GM19035 (cell line): ENCODE data around the gene GCHFR.

Source experiments
- ATAC-seq: cut with Tn5 transposase; IDR thresholded peaks from one replicate; pipeline ENCODE4 v1.9.1; 2021; ENCODE audit not compliant: unreplicated experiment

Gene GCHFR

GRCh38 chr15:40763801-40764628, at the start of gene GCHFR:
Gene GCHFR, plus strand, starts transcription at chr15:40764068. Its CDS starts 113 bp downstream, at chr15:40764181.
- ATAC-seq: peak; percentile 55

GRCh38 chr15:40714144-40714543, 49.7 kb upstream of the GCHFR start:
- no peak for ATAC-seq

GRCh38 chr15:40716165-40716564, 47.7 kb upstream of the GCHFR start:
- no peak for ATAC-seq

GRCh38 chr15:40721701-40722100, 42.2 kb upstream of the GCHFR start:
- no peak for ATAC-seq

- ATAC-seq: no peak
Measured at GRCh38 chr15:40722354-40722753, 41.5 kb upstream of the GCHFR start.

DNA sequence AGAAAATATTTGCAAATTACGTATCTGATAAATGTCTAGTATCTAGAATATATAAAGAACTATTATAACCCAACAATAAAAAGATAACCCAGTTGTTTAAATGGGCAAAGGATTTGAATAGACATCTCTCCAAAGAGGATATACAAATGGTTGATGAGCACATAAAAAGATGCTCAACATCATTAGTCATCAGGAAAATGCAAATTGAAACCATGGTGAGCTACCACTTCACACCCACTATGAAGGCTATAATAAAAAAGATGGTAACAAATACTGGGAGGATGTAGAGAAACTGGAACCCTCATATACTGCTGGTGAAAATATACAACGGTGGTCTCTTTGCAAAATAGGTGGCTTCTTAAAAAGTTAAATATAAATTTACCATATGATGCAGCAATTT, 40.9 kb upstream of the GCHFR start:
- no peak for ATAC-seq

- no peak for ATAC-seq
Measured at GRCh38 chr15:40723919-40724318, 39.9 kb upstream of the GCHFR start.

DNA sequence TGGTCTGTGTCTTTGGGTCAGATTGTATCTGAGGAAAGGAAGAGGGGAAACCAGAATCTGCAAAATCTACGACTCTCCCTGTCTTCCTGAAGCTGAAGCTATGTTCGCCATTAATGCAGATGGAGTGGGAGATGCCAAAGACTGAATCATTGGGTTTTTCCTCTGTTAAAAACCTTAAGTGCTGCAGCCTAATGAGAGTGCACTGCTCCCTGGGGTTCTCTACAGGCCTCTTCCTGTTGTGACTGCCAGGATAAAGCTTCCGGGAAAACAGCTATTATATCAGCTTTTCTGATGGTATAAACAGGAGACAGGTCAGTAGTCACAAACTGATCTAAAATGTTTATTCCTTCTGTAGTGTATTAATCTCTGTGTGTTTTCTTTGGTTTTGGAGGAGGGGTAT, 32.8 kb upstream of the GCHFR start:
- no peak for ATAC-seq

DNA sequence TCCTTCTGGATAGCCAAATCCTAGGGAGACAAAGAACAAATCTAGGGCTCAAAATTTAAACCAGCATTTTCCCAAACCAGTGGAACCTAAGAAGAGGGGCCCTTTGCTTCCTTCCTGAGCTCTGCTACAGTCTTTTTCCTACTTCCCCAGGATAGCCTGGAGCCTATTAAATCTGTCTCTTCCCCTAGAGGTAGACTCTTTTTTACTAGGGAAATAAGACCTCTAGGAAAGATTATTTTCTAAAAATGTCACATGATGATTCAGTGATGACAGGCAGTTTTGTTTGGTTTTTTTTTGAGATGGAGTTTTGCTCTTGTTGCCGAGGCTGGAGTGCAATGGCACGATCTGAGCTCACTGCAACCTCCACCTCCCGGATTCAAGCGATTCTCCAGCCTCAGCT, 27.3 kb upstream of the GCHFR start:
- ATAC-seq: no peak

DNA sequence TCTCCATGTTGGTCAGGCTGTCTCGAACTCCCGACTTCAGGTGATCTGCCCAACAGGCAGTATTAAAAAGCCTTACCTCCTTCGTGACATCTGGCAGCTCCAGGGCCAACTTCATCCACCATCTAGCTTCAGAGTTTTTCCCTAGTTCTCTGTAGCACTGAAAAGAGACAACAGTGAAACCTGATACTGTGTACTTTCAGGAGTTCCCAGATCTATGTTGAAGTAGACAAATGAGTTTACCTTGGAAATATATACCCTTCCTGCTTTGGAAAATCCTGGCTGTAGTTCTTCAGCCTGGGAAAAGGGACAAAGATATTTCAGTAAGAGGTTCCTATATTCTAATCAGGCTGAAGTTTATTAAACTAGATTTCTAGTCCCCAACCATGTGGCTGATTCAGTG, 26.8 kb upstream of the GCHFR start:
- ATAC-seq: no peak

- ATAC-seq: no peak
Measured at GRCh38 chr15:40739047-40739446, 24.8 kb upstream of the GCHFR start.

- no peak for ATAC-seq
Measured at GRCh38 chr15:40739854-40740253, 24.0 kb upstream of the GCHFR start.

GRCh38 chr15:40743485-40743901, 20.4 kb upstream of the GCHFR start:
- no peak for ATAC-seq

GRCh38 chr15:40743921-40744814, 19.7 kb upstream of the GCHFR start:
- no peak for ATAC-seq

GRCh38 chr15:40744815-40745152, 19.1 kb upstream of the GCHFR start:
- ATAC-seq: no peak

- no peak for ATAC-seq
Measured at GRCh38 chr15:40746916-40747418, 16.9 kb upstream of the GCHFR start.

- ATAC-seq: no peak
Measured at GRCh38 chr15:40747685-40748631, 15.9 kb upstream of the GCHFR start.

- ATAC-seq: no peak
Measured at GRCh38 chr15:40749151-40749630, 14.7 kb upstream of the GCHFR start.

DNA sequence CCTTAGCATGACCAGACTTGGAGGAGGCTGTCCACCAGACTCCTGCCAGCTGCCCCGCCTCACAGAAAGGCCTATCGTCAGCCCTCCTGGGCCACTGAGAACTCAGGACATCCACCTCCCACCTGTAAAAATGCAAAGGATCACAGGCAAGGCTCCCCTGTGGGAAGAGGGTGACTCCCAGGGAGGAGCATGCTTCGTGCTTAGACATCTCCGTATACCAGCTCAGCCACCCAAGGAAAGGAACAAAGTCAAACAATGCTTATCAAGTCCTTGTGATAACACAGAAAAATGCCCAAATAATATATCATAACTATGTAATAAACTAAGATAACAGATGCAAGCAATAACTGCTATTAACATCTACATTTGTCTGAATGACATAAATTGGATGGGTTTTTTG, 13.0 kb upstream of the GCHFR start:
- ATAC-seq: no peak

GRCh38 chr15:40751745-40752144, 12.1 kb upstream of the GCHFR start:
- ATAC-seq: no peak

DNA sequence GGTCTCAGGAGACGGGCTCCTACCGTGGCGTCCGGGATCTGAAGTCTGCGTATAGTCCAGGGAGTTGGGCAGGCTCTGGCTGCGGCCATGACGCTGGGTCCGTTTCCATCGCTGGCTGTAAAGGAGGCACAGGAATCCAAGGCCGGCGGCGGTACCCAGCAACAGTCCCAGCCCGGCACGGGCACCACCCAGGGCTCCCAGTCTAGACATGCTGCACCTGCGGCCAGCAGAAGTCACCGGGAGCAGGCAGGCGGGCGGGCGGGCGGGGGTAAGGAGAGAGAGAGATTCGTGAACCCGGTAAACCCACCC, 9.3 kb upstream of the GCHFR start:
- ATAC-seq: peak; percentile 13
